Stimulated activated naive CD8-positive, alpha-beta T cell treated with anti-CD3 and anti-CD28 coated beads, Interleukin-15, Interleukin-2, amounts not matched to agents 100 ng/mL and 50 ng/mL, for 24 hours (primary cell): ENCODE data around the gene SNAP29.
"Not testable (repeated sequence)": the region's sequence is repeated elsewhere in the genome, so short reads cannot be mapped to it uniquely, and the experiment has no call there.

ENCODE experiments used
- H3K27ac Mint-ChIP-seq: one replicate; pipeline ENCODE4 v1.8.0; 2021; ENCODE audit warnings: mild to moderate bottlenecking, mixed read lengths
- H3K27me3 Mint-ChIP-seq: one replicate; pipeline ENCODE4 v1.8.0; 2021; ENCODE audit warnings: mixed read lengths
- H3K36me3 Mint-ChIP-seq: one replicate; pipeline ENCODE4 v1.8.0; 2021; ENCODE audit warnings: low read depth, mixed read lengths
- H3K4me1 Mint-ChIP-seq: one replicate; pipeline ENCODE4 v1.8.0; 2021; ENCODE audit warnings: low read depth, mixed read lengths
- H3K4me3 Mint-ChIP-seq: one replicate; pipeline ENCODE4 v1.8.0; 2021; ENCODE audit warnings: mild to moderate bottlenecking, mixed read lengths
- H3K9me3 Mint-ChIP-seq: one replicate; pipeline ENCODE4 v1.8.0; 2021; ENCODE audit warnings: mixed read lengths

The SNAP29 gene

GRCh38 chr22:20937031-20937793 lies 78.4 kb downstream of the SNAP29 start:
- Mint-ChIP-seq H3K27me3 (no peaks in the 10 kb centered on the region), H3K36me3 (peaks cover 81% of the 10 kb centered on the region), H3K4me1 (peaks cover 78% of the 10 kb centered on the region), H3K9me3 (no peaks in the 10 kb centered on the region), H3K27ac (peak overlapping the region; percentile 31), H3K4me3 (peak overlapping the region; percentile 19)

GRCh38 chr22:20937794-20938671 lies 79.2 kb downstream of the SNAP29 start:
- no peaks in the 10 kb centered on the region for H3K9me3 Mint-ChIP-seq
- H3K4me3 Mint-ChIP-seq, result no peak overlapping the region
- H3K27ac Mint-ChIP-seq, result no peak overlapping the region
- peaks cover 84% of the 10 kb centered on the region for H3K4me1 Mint-ChIP-seq
- peaks cover 83% of the 10 kb centered on the region for H3K36me3 Mint-ChIP-seq
- no peaks in the 10 kb centered on the region for H3K27me3 Mint-ChIP-seq

- Mint-ChIP-seq H3K36me3 (peaks cover 80% of the 10 kb centered on the region), H3K4me1 (peaks cover 83% of the 10 kb centered on the region)
- H3K27me3 Mint-ChIP-seq, H3K9me3 Mint-ChIP-seq, H3K27ac Mint-ChIP-seq, H3K4me3 Mint-ChIP-seq: not testable (repeated sequence)
These were observed 80.8 kb downstream of the SNAP29 start for GRCh38 chr22:20939457-20940185.

GRCh38 chr22:20940186-20940651 lies 81.4 kb downstream of the SNAP29 start:
- Mint-ChIP-seq H3K27me3 (no peaks in the 10 kb centered on the region), H3K27ac (no peak overlapping the region), H3K9me3 (no peaks in the 10 kb centered on the region), H3K36me3 (peaks cover 76% of the 10 kb centered on the region), H3K4me3 (no peak overlapping the region), H3K4me1 (peaks cover 81% of the 10 kb centered on the region)
